AG04450 (cell line): ENCODE results near the gene NHERF2. TPM values are rescaled to one million over a fixed set of nuclear protein-coding genes. Genes with fewer than 3 reads are reported as not detected.

Source experiments
- CTCF ChIA-PET: fragments of 300-600, 350-600 bp; formaldehyde crosslinking; extraction: SDS; loops from one replicate; lab custom pipeline; 2022; ENCODE audit warnings: antibody characterized with exemption, inconsistent platforms; lab: Charles Lee
- POLR2A ChIA-PET: fragments of 350-600 bp; formaldehyde crosslinking; extraction: SDS; loops from one replicate; lab custom pipeline; 2021; ENCODE audit warnings: antibody characterized with exemption, inconsistent platforms; lab: Yijun Ruan, JAX
- DNase-seq: peaks from one replicate; pipeline ENCODE4 v3.0.0-alpha.2; 2011; ENCODE audit warnings: low read depth, low spot score
- H3K27ac ChIP-seq: one replicate; pipeline ENCODE4 v1.5.1; 2012; ENCODE audit warnings: low read depth, low read length, control low read depth
- H3K27me3 ChIP-seq: one replicate; pipeline ENCODE4 v1.6.0; 2012; ENCODE audit warnings: low read length; ENCODE audit not compliant: control insufficient read depth, insufficient read depth
- H3K4me3 ChIP-seq: 2 replicates; pipeline ENCODE4 v1.5.1; 2011; ENCODE audit warnings: mild to moderate bottlenecking, low read depth, low read length, control low read depth
- H3K9me3 ChIP-seq: 2 replicates; pipeline ENCODE4 v1.5.1; 2012; ENCODE audit warnings: low read length; ENCODE audit not compliant: control insufficient read depth, insufficient read depth
- polyA plus RNA-seq: library from polyadenylated mRNA; depleted of rRNA; stranded (reverse); fragments of >200 nt; gene quantifications from 2 replicates; pipeline ENCODE4 v1.2.3, GENCODE V29; 2011
- TF ChIP-seq, protein P1 (sequence below): IDR thresholded peaks from 2 replicates; pipeline ENCODE4 v1.5.1; 2011; ENCODE audit warnings: low read depth, low read length, control low read depth, inconsistent platforms

NHERF2 gene
- polyA plus RNA-seq, 1 experiment, result 16.7 TPM

DNA sequence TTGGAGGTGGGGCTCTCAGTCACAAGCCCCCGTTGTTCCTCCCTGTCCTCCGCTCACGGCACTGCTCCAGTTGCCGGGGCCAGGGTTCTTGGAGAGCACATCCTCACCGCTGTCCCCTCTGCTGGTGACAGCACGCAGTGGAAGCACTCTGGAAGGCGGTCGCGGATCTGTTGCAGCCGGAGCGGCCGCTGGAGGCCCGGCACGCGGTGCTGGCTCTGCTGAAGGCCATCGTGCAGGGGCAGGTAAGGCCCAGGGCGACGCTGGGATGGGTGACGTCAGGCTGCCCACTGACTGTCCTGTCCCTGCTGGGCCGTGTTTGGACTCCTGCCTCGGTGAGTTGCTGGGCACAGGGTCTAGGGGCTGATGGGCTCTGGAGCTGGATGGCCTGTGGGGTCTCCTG lies 26.5 kb downstream of the NHERF2 start:
- CTCF ChIA-PET, result no interaction called here
- Histone ChIP-seq H3K9me3 (no peaks in the 10 kb centered on the region; the same call in 1 of the 2 replicates), H3K27ac (no peak overlapping the region), H3K4me3 (no peak overlapping the region), H3K27me3 (no peaks in the 10 kb centered on the region)
- DNase-seq, result no peak
- TF ChIP-seq, protein P1, sequence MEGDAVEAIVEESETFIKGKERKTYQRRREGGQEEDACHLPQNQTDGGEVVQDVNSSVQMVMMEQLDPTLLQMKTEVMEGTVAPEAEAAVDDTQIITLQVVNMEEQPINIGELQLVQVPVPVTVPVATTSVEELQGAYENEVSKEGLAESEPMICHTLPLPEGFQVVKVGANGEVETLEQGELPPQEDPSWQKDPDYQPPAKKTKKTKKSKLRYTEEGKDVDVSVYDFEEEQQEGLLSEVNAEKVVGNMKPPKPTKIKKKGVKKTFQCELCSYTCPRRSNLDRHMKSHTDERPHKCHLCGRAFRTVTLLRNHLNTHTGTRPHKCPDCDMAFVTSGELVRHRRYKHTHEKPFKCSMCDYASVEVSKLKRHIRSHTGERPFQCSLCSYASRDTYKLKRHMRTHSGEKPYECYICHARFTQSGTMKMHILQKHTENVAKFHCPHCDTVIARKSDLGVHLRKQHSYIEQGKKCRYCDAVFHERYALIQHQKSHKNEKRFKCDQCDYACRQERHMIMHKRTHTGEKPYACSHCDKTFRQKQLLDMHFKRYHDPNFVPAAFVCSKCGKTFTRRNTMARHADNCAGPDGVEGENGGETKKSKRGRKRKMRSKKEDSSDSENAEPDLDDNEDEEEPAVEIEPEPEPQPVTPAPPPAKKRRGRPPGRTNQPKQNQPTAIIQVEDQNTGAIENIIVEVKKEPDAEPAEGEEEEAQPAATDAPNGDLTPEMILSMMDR, result no peak
- POLR2A ChIA-PET, result no interaction called here

DNA sequence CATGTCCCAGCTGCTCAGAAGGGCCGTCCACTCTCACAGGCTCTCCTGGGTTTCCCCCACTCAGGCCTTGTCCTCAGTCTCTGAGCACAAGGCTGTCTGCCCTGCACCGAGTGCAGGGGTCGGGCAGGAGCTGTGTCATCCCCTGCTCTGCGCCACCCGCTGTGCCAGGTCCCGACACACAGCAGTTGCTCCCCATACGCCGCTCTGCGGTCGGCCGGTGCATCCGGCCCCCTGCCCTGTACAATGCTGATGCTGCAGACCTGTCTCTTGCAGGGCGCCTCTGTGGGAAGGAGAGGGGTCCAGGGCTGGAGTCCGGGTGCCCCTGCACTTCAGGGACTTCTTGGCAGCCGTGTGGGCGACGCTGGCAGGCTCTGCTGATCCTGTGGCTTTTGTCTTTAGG lies 27.2 kb downstream of the NHERF2 start:
- DNase-seq, result no peak
- CTCF ChIA-PET, result no interaction called here
- Histone ChIP-seq H3K27me3 (no peaks in the 10 kb centered on the region), H3K9me3 (no peaks in the 10 kb centered on the region), H3K27ac (no peak overlapping the region), H3K4me3 (no peak overlapping the region)
- POLR2A ChIA-PET, result no interaction called here
- TF ChIP-seq, protein P1, result no peak

DNA sequence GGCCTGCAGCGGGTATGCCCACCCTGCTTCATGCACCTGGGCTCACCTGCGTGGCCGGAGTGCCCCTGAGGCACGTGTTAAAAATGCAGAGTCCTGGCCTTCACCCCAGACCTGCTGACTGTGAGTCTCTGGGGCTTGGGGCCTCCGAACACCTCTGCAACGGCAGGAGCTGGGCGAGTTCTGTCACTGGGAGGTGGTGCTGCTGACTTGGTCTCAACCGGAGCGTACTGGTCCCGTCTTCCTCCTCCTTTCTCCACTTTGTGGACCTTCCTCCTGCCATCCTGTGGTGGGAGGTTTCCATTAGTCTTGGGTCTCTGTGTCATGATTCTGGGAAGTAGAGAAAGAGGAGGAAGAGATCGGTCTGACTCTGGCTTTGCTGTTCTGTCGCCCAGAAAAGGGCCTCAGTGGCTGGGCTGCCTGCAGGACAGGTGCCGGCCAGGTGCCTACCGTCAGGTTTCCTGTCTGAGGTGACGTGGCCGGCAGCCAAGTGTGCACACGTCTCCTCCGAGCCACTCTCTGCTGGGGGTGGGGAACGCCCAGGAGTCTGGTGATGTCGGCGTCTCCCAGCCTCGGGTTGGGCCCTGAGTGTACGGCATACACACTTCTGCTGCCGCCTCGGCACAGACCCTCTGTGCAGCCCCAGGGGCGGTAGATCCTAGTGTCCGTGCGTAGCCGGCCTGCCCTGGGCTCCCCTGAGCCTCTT lies 28.0 kb downstream of the NHERF2 start:
- H3K9me3 ChIP-seq, result no peaks in the 10 kb centered on the region
- POLR2A ChIA-PET, result interaction anchor here (1.9 kb wide), 1 partner anchor 101 kb away, joined by 5 read pairs; the partner anchor contains the start of gene TRAF7

DNA sequence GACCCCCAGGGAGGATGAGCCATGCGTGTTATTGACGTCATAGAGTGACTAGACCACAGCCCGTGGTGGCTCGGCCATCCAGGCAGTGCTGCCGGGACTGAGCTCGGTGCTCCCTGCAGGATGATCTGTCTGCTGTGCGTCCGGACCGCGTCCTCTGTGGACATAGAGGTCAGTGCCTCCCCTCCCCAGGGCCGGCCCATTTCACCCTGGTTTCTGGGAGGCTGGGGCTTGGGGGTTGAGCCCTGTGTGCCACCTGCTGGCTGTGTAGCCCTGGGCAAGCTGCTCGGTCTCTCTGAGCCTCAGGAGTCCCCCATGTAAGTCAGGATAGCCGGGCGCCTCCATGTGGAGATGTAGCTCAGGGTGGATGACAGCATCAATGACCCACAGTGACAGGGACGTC lies 29.4 kb downstream of the NHERF2 start:
- ChIA-PET POLR2A (interaction anchor here (0.5 to 1.9 kb wide), 3 partner anchors 29 to 99 kb away, joined by 3 to 5 read pairs (median 5); partner anchors contain the start of gene TRAF7), CTCF (interaction anchor here (0.7 to 2.2 kb wide), 3 partner anchors 32 to 84 kb away, joined by 3 to 49 read pairs (median 7); partner anchors contain the start of gene NPW)
- DNase-seq, result no peak
- H3K27ac ChIP-seq, result no peak overlapping the region
- no peaks in the 10 kb centered on the region for H3K9me3 ChIP-seq
- TF ChIP-seq, protein P1, result peak; percentile 34; the same call in 1 of the 2 replicates
- no peaks in the 10 kb centered on the region for H3K27me3 ChIP-seq
- H3K4me3 ChIP-seq, result no peak overlapping the region

More for the DNA sequence above, 28.0 kb downstream of the NHERF2 start:
- no peak overlapping the region for H3K27ac ChIP-seq
- CTCF ChIA-PET, result no interaction called here
- no peak for DNase-seq
- TF ChIP-seq, protein P1, result no peak
- H3K4me3 ChIP-seq, result no peak overlapping the region
- H3K27me3 ChIP-seq, result no peaks in the 10 kb centered on the region

DNA sequence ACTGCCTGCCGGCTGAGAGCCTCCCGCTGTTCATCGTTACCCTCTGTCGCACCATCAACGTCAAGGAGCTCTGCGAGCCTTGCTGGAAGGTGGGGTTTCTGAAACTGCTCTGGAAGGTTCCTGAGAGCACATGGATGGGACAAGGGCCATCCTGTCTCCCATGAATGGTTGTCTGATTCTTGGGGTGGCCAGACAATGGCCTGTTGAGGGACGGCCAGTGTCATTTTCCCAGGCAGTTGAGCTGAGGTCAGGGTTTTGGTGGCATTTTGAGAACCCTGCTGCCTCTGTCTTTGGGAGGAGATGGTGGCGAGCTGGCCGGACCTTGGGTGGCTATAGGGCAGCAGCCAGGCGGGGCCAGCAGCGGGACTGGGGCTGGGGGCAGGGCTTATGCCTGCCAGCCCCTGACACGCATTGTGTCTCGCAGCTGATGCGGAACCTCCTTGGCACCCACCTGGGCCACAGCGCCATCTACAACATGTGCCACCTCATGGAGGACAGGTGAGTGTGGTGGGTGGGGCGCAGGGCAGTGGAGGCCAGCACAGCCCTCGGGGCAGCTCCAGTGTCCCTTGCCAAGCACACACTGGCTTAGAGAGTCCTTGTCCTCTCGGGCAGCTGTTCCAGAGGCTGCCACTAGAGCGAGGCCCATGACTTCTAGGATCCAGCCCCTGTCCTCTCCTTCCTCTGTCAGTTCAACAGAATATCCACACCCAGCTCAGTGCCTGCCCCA lies 30.1 kb downstream of the NHERF2 start:
- CTCF ChIA-PET, result interaction anchor here (0.7 to 2.2 kb wide), 3 partner anchors 33 to 84 kb away, joined by 3 to 49 read pairs (median 7); partner anchors contain the start of gene NPW
- no peaks in the 10 kb centered on the region for H3K9me3 ChIP-seq
- H3K27ac ChIP-seq, result no peak overlapping the region
- TF ChIP-seq, protein P1, result 0 out of 2 replicates have a peak, but pooled peaks have one; percentile 10
- no peak for DNase-seq
- H3K4me3 ChIP-seq, result no peak overlapping the region
- POLR2A ChIA-PET, result no interaction called here
- no peaks in the 10 kb centered on the region for H3K27me3 ChIP-seq
